NCI-H446 treated with DMSO at 0.1 percent for 48 hours (cell line): ENCODE data around the gene TSC1.

ENCODE experiments used
- DNase-seq: peaks from one replicate; lab custom pipeline; 2025; lab: John Stamatoyannopoulos, UW

Gene TSC1

DNA sequence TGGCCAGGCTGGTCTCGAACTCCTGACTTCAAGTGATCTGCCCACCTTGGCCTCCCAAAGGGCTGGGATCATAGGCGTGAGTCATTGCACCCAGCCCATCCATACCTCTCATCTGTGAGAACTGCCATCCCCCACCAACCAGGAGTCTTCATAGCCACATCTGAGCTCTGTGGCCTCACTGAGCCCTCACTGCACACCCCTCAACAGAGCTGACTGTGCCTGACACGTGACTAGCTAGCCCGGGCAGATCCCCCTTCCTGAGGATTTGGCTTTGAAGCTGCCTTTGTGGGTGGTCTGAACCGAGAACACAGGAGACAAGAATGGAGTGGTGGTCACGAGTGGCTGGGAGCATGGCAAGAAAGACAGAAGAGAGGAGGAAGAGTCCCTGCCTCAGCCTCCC, 81.9 kb downstream of the TSC1 start:
- no peak for DNase-seq

DNA sequence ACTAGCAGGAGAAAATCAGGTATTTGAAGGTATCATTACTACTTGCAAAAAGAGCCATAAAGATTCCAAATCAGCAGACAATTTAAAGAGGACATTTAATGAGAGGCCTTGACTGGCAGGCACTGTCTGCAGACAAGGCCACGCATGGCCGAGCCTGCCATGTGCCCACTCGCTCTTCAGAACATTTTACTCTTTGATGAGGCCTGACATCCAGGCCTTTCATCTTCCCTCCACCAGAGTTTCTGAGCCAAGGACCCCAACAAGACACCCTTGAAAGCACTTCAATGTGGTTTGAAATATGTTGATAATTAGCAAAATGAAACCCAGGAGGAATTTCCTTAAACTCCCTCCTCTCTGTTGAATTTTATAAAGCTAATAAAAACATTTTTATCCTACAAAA, 82.8 kb downstream of the TSC1 start:
- DNase-seq = no peak

DNA sequence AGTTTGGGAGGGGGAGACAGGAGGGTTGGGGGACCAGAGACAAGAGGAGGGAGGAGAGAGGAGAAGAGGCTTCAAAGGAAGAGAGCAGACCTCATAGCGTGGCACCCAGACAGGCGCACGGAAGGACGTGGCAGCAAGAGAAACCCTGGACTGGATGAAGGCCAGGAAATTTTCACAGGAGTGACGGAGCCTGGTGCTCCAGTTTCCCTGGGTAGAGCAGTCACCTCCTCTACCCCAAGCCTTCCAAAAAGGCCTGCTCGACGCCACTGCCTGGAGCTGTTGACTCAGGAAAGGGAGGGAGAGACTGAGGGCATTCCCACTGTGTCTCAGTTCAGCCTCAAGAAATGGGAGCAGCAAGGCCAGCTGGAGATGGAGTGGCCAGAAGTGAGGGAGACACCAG, 85.7 kb downstream of the TSC1 start:
- no peak for DNase-seq

DNA sequence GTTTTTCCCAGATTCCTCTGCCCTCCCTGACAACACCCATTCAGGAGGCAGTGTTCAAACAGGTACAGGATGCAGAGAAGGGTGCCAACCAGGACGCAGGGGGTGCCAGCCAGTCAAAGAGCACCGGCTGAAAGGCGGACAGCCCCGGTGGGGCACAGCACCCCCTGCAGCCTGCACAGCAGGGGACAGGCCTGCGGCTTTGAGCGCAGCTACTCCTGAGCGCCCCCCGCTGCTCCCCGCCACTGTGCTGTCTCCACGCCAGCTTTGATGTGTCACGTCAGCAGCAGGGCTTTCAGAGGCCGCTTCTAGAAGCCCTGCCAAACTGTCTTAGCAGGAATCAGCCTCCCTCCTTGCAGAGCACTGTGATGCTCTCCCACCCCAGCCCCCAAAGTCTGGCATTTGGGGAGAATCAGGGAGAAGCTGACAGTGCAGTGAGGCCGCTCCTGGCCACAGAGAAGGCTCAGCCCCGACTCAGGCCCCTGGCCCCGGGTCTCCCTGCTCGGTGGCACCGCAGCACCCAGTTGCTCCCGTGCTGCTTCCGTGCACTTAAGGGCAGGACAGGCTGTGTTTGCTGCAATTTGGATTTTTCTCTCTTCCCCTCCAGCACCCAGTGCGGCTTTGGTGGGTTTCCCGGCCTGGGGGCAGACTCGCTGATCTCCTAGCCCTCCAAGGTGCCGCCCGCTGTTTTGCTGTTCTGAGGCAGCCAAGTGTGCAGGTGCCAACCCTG, 86.6 kb downstream of the TSC1 start:
- no peak for DNase-seq

DNA sequence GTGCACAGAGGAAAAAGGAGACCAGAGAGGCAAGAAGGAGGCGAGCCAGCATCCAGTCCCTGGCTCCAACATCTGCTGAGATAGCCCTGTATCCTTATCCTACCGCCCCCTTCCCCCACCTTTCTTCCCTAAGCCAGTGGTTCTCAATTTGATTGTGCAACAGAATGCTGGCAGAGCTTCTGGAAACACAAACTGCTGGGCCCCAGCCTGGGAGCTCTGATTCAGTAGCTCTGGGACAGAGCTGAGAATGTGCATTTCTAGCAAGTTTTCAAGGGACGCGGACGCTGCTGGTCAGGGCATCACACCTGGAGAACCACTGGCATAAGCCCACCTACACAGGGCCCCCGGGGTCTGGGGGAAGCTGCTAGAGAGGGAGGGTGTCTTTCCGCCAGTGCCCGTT, 87.4 kb downstream of the TSC1 start:
- no peak for DNase-seq

DNA sequence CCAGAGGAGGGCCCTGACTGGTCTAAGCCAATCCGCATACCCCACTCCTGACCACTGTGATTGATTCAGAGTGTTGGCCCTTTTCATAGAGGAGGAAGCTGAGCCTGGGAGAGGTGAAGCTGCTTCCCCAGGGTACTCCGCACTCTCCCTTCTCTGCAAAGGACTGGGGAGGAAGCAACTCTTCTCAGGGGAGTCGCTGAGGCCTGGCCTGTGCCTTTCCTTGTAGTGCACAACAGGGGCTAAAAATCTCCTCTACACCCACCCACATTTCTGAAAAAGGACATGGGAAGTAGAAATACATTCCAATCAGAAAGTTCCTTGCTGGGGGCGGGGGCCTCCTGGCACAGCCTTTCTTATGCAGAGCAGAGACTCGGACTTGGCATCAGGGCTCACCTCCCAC, 88.5 kb downstream of the TSC1 start:
- DNase-seq = no peak

DNA sequence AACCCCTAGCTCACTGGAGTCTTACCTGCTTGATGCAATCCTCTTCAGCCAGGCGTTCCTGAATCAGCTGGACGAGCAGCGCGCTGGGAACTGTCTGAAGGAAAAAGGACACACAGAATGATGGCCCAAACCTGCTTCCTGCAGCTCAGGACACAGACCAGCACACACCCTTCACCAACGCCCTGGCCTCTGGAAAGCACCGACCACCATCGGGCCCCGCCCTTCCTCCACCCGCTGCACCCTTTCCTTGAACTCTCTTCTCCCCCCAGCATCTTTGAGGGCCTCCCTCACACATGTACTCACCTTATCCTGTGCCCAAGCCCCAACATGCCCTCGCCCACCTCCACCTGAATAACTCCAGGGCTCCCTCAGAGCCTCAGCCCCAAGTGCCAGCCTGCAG, 89.6 kb downstream of the TSC1 start:
- DNase-seq = no peak

DNA sequence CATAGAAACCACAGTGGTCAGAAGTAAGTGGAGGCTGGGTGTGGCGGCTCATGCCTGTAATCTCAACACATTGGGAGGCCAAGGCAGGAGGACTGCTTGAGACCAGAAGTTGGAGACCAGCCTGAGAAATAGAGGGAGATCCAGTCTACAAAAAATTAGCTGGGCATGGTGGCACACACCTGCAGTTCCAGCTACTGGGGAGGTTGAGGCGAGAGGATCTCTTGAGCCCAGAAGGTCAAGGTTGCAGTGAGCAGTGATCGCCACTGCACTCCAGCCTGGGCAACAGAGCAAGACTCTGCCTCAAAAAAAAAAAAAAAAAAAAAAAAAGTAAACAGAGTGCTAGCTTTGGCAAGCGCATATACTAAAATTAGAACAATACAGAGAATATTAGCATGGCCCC, 90.9 kb downstream of the TSC1 start:
- no peak for DNase-seq

DNA sequence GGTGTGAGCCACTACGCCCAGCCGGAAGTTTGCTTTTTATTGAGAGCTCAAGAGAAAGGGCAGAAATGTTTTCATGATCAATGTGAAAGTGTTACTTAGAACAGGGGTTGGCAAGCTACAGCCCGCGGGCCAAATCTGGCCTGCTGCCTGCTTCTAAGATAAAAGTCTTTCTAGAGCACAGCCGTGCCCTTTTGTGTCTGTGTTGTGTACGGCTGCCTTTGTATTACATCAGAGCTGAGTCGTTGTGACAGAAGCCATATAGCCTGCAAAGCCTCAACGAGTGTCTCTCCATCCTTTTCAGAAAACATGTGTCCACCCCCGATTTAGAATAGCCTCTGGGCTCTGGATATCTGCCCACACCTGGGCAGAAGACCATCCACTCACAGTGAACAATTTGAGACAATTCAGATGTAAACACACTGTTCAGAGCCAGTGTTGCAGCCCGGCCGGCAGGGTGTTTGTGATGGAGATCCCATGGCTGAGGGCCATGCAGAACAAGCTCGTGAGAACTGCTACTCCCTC, 95.2 kb downstream of the TSC1 start:
- no peak for DNase-seq

DNA sequence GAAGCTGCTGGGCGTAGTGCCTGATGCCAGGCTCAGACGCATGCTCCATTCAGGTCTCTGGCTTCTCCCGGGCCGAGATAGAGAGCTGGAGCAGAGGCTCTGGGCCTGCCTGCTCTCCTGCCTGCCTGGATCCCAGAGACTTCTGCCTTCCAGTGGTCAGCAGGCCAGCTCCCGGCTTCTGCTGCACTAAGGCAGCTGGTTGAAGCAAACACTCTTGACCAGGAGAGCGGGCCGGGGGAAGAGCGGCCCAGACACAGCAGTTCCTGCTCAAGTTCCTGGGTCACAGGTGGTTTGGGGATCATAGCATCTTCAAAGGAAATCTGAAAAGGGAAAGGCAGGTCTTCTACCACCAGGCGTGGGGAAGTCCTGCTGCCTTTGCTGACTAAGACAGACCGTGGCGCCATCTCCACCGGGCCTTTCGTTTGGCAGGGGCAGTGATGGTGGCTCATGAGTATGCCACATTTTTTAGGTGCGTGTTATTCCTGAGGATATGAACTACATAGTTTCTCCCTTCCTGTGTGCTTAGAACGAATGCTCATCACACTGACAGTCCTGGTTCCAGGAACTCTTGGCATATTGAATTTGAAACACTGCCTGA, 97.4 kb downstream of the TSC1 start:
- DNase-seq = no peak

DNA sequence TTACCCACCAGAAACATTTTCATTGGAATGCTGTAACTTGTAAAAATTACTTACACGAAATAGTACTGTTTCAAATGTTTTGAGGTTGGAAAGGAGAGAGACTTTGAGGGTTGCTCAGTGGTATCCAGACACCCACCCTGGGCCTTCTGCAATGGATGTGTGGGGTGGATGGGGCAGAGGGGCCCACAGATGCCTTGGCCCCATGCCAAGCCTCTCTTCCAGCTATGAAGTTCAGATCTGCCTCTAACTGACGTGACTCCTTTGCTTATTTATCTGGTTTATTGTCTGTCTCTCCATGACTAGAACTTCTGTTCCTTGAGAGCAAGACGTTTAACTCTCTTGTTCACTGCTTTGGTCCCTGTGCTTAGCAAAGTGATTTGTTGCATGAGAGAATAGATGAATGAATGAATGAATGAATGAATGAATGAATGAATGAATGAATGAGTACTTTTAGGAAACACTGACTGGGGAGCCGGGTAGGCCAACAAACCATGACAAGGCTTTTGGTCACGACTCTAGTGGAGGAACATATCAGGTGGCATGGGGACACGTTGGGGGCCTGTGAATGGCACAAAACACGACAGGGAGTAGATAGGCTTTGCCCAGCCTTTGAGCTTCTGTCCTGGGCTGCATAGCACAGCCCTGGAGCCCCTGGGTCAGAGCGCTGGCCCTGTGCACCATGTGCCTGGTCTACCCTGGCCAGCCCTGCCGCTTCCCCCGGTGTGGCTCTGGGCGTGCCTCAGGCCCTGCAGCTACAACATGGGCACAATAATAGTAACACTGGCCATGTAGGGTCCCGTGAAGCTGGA, 98.1 kb downstream of the TSC1 start:
- DNase-seq = no peak

DNA sequence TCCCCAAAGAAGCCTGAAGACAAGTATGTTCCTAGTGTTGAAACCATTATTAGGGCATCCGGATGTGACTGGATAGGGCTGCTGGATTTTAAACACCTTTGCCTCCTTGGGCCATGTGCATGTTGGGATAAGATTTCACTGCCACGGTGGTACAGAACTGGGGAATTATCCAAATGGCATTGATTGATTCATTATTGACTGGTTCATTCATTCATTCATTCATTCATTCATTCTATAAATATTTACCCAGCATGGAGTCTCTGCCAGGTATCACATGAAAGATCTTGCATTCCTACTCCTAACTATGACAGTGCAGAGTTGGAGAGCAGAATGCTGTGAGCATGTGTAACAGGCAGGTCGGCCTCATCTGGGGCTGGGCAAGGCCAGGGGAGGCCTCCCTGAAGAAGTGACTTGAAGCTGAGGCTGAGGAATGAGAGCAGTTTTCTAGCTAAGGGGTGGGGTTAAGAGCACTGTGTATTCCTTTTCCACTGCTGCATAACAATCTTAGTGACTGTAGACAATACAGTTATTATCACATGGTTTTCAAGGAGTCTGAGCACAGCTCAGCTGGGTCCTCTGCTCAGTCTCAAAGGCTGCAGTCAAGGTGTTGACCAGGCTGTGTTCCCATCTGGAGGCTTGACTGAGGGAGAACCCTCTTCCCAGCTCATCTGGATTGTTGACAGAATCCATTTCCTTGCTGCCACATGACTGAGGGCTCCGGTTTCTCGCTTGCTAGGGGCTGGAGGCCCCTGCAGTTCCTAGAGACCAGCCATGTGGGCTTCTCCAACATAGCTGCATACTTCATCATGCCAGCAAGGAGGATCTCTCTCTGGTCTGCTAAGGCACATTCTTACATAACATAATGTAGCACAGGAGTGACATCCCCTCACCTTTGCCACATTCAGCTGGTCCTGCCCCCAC, 102.0 kb downstream of the TSC1 start:
- no peak for DNase-seq
